Keratinocyte (primary cell): ENCODE measurements around the gene DCAKD.

ENCODE experiments used
- CTCF ChIP-seq, 3 experiments: IDR thresholded peaks in 1 of 3; conservative IDR thresholded peaks in 1 of 3; optimal IDR thresholded peaks in 1 of 3; 2 replicates in 2 of 3; 3 replicates in 1 of 3; pipeline versions ENCODE3 to v1.5.1; 2011; ENCODE audit warnings: low read length in 3 of 3, mild to moderate bottlenecking in 3 of 3, moderate library complexity in 2 of 3, control low read depth in 1 of 3, inconsistent platforms in 1 of 3; ENCODE audit not compliant: insufficient read depth in 2 of 3; ENCODE audit errors: extremely low read depth in 1 of 3
- EZH2 ChIP-seq: IDR thresholded peaks from one replicate; pipeline ENCODE4 v1.6.1; 2012; ENCODE audit warnings: inconsistent platforms, mild to moderate bottlenecking, low read length, moderate library complexity

- TF ChIP-seq CTCF (optimal IDR thresholded peaks at IDR 0.05 in 1 of 3, IDR thresholded peaks at IDR 0.05 in 1 of 3, conservative IDR thresholded peaks at IDR 0.05 in 1 of 3; ENCODE audit: extremely low read depth in 1 of 3, insufficient read depth in 2 of 3, low read length in 3 of 3) (no peak), EZH2 (no peak)
Measured at GRCh38 chr17:45040459-45040858, 11.0 kb downstream of the DCAKD start.
